HepG2 (cell line): ENCODE data around the gene ARL10. TPM values are rescaled to one million over a fixed set of nuclear protein-coding genes. Genes with fewer than 3 reads are reported as not detected.

ENCODE experiments used
- HNRNPL ChIP-seq: fragments of 200-400 bp; formaldehyde crosslinking; IDR thresholded peaks from 2 replicates; pipeline ENCODE4 v1.6.1; 2017; ENCODE audit warnings: mild to moderate bottlenecking, low read depth, low read length
- NKX3-1 ChIP-seq: sonication (generic); formaldehyde crosslinking; IDR thresholded peaks from 2 replicates; pipeline ENCODE4 v1.5.0; 2020; ENCODE audit warnings: missing genetic modification reagents
- NRL ChIP-seq: sonication (generic); formaldehyde crosslinking; IDR thresholded peaks from 2 replicates; pipeline ENCODE4 v1.5.0; 2020; ENCODE audit warnings: missing genetic modification reagents, mild to moderate bottlenecking, moderate library complexity, borderline replicate concordance
- POGK ChIP-seq: sonication (generic); formaldehyde crosslinking; conservative IDR thresholded peaks from 2 replicates; pipeline ENCODE4 v1.8.0; 2022; ENCODE audit warnings: mild to moderate bottlenecking, moderate library complexity, missing genetic modification reagents
- RFX3 ChIP-seq: IDR thresholded peaks from 2 replicates; pipeline ENCODE4 v1.6.1; 2016; ENCODE audit warnings: missing biosample characterization, missing genetic modification reagents
- RXRA ChIP-seq: sonication (generic); formaldehyde crosslinking; IDR thresholded peaks from 2 replicates; pipeline ENCODE4 v1.5.1; 2020; ENCODE audit warnings: missing genetic modification reagents
- SETDB1 ChIP-seq: sonication (generic); formaldehyde crosslinking; IDR thresholded peaks from 2 replicates; pipeline ENCODE4 v1.5.1; 2020; ENCODE audit warnings: missing genetic modification reagents, mild to moderate bottlenecking, borderline replicate concordance
- SKI ChIP-seq: fragments of 450-650 bp; IDR thresholded peaks from one replicate; pipeline ENCODE4 v1.6.1; 2018; ENCODE audit warnings: mild to moderate bottlenecking; ENCODE audit not compliant: partially characterized antibody
- ZBTB40 ChIP-seq, 2 experiments: fragments of 450-650 bp in 1 of 2; sonication (generic) in 1 of 2; formaldehyde crosslinking in 1 of 2; IDR thresholded peaks; 2 replicates each; pipeline versions ENCODE4 v1.6.1 to v1.8.0; 2016 to 2022; ENCODE audit warnings: antibody characterized with exemption in 1 of 2, mild to moderate bottlenecking in 1 of 2, missing genetic modification reagents in 1 of 2
- ZFP36 ChIP-seq: fragments of 150-350 bp; IDR thresholded peaks from 2 replicates; pipeline ENCODE4 v1.6.1; 2018; ENCODE audit warnings: borderline replicate concordance, low read length, low read depth; ENCODE audit not compliant: partially characterized antibody
- ZNF224 ChIP-seq: sonication (generic); formaldehyde crosslinking; IDR thresholded peaks from 2 replicates; pipeline ENCODE4 v1.5.0; 2020; ENCODE audit warnings: mild to moderate bottlenecking, missing genetic modification reagents
- ZNF572 ChIP-seq: sonication (generic); formaldehyde crosslinking; IDR thresholded peaks from 2 replicates; pipeline ENCODE4 v1.5.1; 2020; ENCODE audit warnings: mild to moderate bottlenecking, missing genetic modification reagents
- ZNF580 ChIP-seq: IDR thresholded peaks from 2 replicates; pipeline ENCODE4 v1.6.1; 2016; ENCODE audit warnings: low read depth, borderline replicate concordance
- ZNF678 ChIP-seq: sonication (generic); formaldehyde crosslinking; IDR thresholded peaks from 2 replicates; pipeline ENCODE4 v1.4.0; 2020; ENCODE audit warnings: mild to moderate bottlenecking, missing genetic modification reagents
- ZNF784 ChIP-seq: sonication (generic); formaldehyde crosslinking; IDR thresholded peaks from 2 replicates; pipeline ENCODE4 v1.5.1; 2020; ENCODE audit warnings: missing genetic modification reagents, mild to moderate bottlenecking, borderline replicate concordance
- ZNF850 ChIP-seq: sonication (generic); formaldehyde crosslinking; conservative IDR thresholded peaks from 2 replicates; pipeline ENCODE4 v1.9.0; 2021; ENCODE audit warnings: mild to moderate bottlenecking, missing genetic modification reagents
- polyA plus RNA-seq, 8 experiments: library from polyadenylated mRNA; depleted of rRNA in 3 of 8; stranded (reverse) in 7 of 8; unstranded in 1 of 8; fragments of >200 nt; fragmentation: Illumina TruSeq in 4 of 8; extraction: Trizol in 4 of 8; gene quantifications; 2 replicates each; pipeline versions ENCODE4 v1.2.1 to v1.2.3, GENCODE V29; 2011 to 2016; ENCODE audit warnings: low read depth in 4 of 8, missing spikeins in 1 of 8, mixed read lengths in 1 of 8; ENCODE audit not compliant: insufficient read depth in 1 of 8
- total RNA-seq, 5 experiments: library from RNA; depleted of rRNA; stranded (reverse); fragments of >200 nt; fragmentation: Illumina TruSeq; extraction: Trizol; gene quantifications; 2 replicates each; pipeline ENCODE4 v1.2.3, GENCODE V29; 2016; ENCODE audit warnings: low read depth in 1 of 5

The ARL10 gene
- total and polyA plus RNA-seq, 2 of the 13 experiments (the other 11 are each of a cell fraction or from before 2014, with no cell fraction given) = 0.18 to 0.50 TPM

- TF ChIP-seq ZBTB40 (IDR thresholded peaks at IDR 0.05) = no peak
- no peak; the same call in 1 of the 2 replicates for TF ChIP-seq ZBTB40 (CRISPR knock-in tag; IDR thresholded peaks at IDR 0.05)
- peak; percentile 100 for TF ChIP-seq ZNF850 (CRISPR knock-in tag)
- no peak for TF ChIP-seq ZFP36
- TF ChIP-seq POGK (CRISPR knock-in tag) = 0 out of 2 replicates have a peak, but pooled peaks have one; percentile 74
- no peak for TF ChIP-seq ZNF224 (CRISPR knock-in tag)
- TF ChIP-seq ZNF580 (CRISPR knock-in tag) = no peak
- no peak for TF ChIP-seq SETDB1 (CRISPR knock-in tag)
- TF ChIP-seq RXRA (CRISPR knock-in tag) = peak; percentile 44
- TF ChIP-seq ZNF572 (CRISPR knock-in tag) = no peak
- TF ChIP-seq NKX3-1 (CRISPR knock-in tag) = no peak
- peak; percentile 83 for TF ChIP-seq SKI
- TF ChIP-seq ZNF678 = no peak
- TF ChIP-seq HNRNPL = 0 out of 2 replicates have a peak, but pooled peaks have one; percentile 47
- peak; percentile 41; the same call in 1 of the 2 replicates for TF ChIP-seq ZNF784 (CRISPR knock-in tag)
- TF ChIP-seq NRL (CRISPR knock-in tag) = peak; percentile 73; the same call in 1 of the 2 replicates
- no peak for TF ChIP-seq RFX3
Observed at GRCh38 chr5:176415952-176416924, 51.0 kb downstream of the ARL10 start, which contains the start of gene CLTB (continued).
